HEK293 (cell line): ENCODE data around the gene KRTAP10-12.

Experiments used
- CTCF ChIA-PET: fragments of 350-600 bp; formaldehyde crosslinking; extraction: SDS; loops from one replicate; lab custom pipeline; 2021; ENCODE audit warnings: antibody characterized with exemption; lab: Yijun Ruan, JAX
- POLR2A ChIA-PET: fragments of 300-600 bp; formaldehyde crosslinking; extraction: SDS; loops from one replicate; lab custom pipeline; 2020; ENCODE audit warnings: antibody characterized with exemption, inconsistent platforms; lab: Yijun Ruan, JAX
- H3K27ac ChIP-seq: fragments of 200-500 bp; sonication (Bioruptor generic); 2 replicates; pipeline ENCODE4 v1.5.1; 2014; ENCODE audit warnings: low read depth, low read length, control low read depth, inconsistent platforms; ENCODE audit errors: extremely low read depth
- H3K36me3 ChIP-seq, 2 experiments: fragments of 200-500 bp in 1 of 2; sonication (Bioruptor generic) in 1 of 2; 1 replicate in 1 of 2; 2 replicates in 1 of 2; pipeline ENCODE4 v1.5.1; 2014 to 2017; ENCODE audit warnings: inconsistent platforms in 2 of 2, low read length in 2 of 2; ENCODE audit not compliant: control insufficient read depth in 2 of 2, insufficient read depth in 1 of 2
- H3K4me1 ChIP-seq: fragments of 200-500 bp; sonication (Bioruptor generic); 2 replicates; pipeline ENCODE4 v1.5.1; 2014; ENCODE audit warnings: mild to moderate bottlenecking, low read length, inconsistent platforms; ENCODE audit not compliant: control insufficient read depth, insufficient read depth
- H3K4me3 ChIP-seq: 2 replicates; pipeline ENCODE4 v1.5.1; 2011; ENCODE audit warnings: low read depth, mild to moderate bottlenecking, control low read depth, low read length, moderate library complexity
- H3K9me3 ChIP-seq: fragments of 200-500 bp; sonication (Bioruptor generic); 2 replicates; pipeline ENCODE4 v1.5.1; 2014; ENCODE audit warnings: low read depth, low read length, inconsistent platforms; ENCODE audit not compliant: control insufficient read depth, insufficient read depth
- FEZF1 ChIP-seq: fragments of 450-650 bp; formaldehyde crosslinking; IDR thresholded peaks from 2 replicates; pipeline ENCODE4 v1.5.1; 2016; ENCODE audit warnings: missing biosample characterization, missing genetic modification characterization
- KLF17 ChIP-seq: fragments of 450-650 bp; formaldehyde crosslinking; IDR thresholded peaks from 2 replicates; pipeline ENCODE4 v1.5.1; 2016; ENCODE audit warnings: missing biosample characterization, missing genetic modification characterization
- KLF7 ChIP-seq: fragments of 450-650 bp; formaldehyde crosslinking; IDR thresholded peaks from 2 replicates; pipeline ENCODE4 v1.5.1; 2016; ENCODE audit warnings: missing biosample characterization, missing genetic modification characterization, borderline replicate concordance
- OSR2 ChIP-seq: fragments of 450-650 bp; formaldehyde crosslinking; IDR thresholded peaks from 2 replicates; pipeline ENCODE4 v1.5.1; 2016; ENCODE audit warnings: missing biosample characterization, missing genetic modification characterization
- PRDM1 ChIP-seq: fragments of 450-650 bp; formaldehyde crosslinking; IDR thresholded peaks from 2 replicates; pipeline ENCODE4; 2016; ENCODE audit warnings: missing biosample characterization, missing genetic modification characterization
- PRDM10 ChIP-seq: fragments of 450-650 bp; formaldehyde crosslinking; IDR thresholded peaks from 2 replicates; pipeline ENCODE4 v1.5.1; 2016; ENCODE audit warnings: missing biosample characterization, missing genetic modification characterization
- SALL2 ChIP-seq: fragments of 450-650 bp; formaldehyde crosslinking; IDR thresholded peaks from 2 replicates; pipeline ENCODE4 v1.5.0; 2017; ENCODE audit warnings: missing biosample characterization, mild to moderate bottlenecking, missing genetic modification characterization, borderline replicate concordance
- ZFP41 ChIP-seq: fragments of 450-650 bp; formaldehyde crosslinking; IDR thresholded peaks from 2 replicates; pipeline ENCODE4 v1.5.1; 2016; ENCODE audit warnings: missing biosample characterization, missing genetic modification characterization, borderline replicate concordance
- ZIC2 ChIP-seq: fragments of 450-650 bp; formaldehyde crosslinking; IDR thresholded peaks from 2 replicates; pipeline ENCODE4 v1.5.1; 2016; ENCODE audit warnings: missing biosample characterization, missing genetic modification characterization
- ZNF10 ChIP-seq: fragments of 450-650 bp; formaldehyde crosslinking; IDR thresholded peaks from 2 replicates; pipeline ENCODE4 v1.5.1; 2017; ENCODE audit warnings: missing biosample characterization, missing genetic modification characterization
- ZNF221 ChIP-seq: fragments of 450-650 bp; formaldehyde crosslinking; IDR thresholded peaks from 2 replicates; pipeline ENCODE4 v1.5.1; 2017; ENCODE audit warnings: missing biosample characterization, missing genetic modification characterization, borderline replicate concordance
- ZNF23 ChIP-seq: fragments of 450-650 bp; formaldehyde crosslinking; IDR thresholded peaks from 2 replicates; pipeline ENCODE4 v1.5.1; 2016; ENCODE audit warnings: missing biosample characterization, missing genetic modification characterization, borderline replicate concordance
- ZNF394 ChIP-seq: fragments of 450-650 bp; formaldehyde crosslinking; IDR thresholded peaks from 2 replicates; pipeline ENCODE4 v1.5.1; 2016; ENCODE audit warnings: missing biosample characterization, missing genetic modification characterization, mild to moderate bottlenecking, moderate library complexity, borderline replicate concordance
- ZNF398 ChIP-seq: fragments of 450-650 bp; formaldehyde crosslinking; IDR thresholded peaks from 2 replicates; pipeline ENCODE4 v1.5.1; 2017; ENCODE audit warnings: missing biosample characterization, missing genetic modification characterization
- ZNF48 ChIP-seq: fragments of 450-650 bp; formaldehyde crosslinking; IDR thresholded peaks from 2 replicates; pipeline ENCODE4 v1.5.1; 2016; ENCODE audit warnings: missing biosample characterization, missing genetic modification characterization
- ZNF560 ChIP-seq: fragments of 450-650 bp; formaldehyde crosslinking; IDR thresholded peaks from 2 replicates; pipeline ENCODE4 v1.5.1; 2017; ENCODE audit warnings: missing biosample characterization, missing genetic modification characterization, borderline replicate concordance
- ZNF600 ChIP-seq: fragments of 450-650 bp; formaldehyde crosslinking; IDR thresholded peaks from 2 replicates; pipeline ENCODE4 v1.5.1; 2016; ENCODE audit warnings: missing biosample characterization, missing genetic modification characterization
- ZNF624 ChIP-seq: fragments of 450-650 bp; formaldehyde crosslinking; IDR thresholded peaks from 2 replicates; pipeline ENCODE4 v1.5.1; 2017; ENCODE audit warnings: missing biosample characterization, missing genetic modification characterization
- ZNF701 ChIP-seq: fragments of 450-650 bp; formaldehyde crosslinking; IDR thresholded peaks from 2 replicates; pipeline ENCODE4 v1.5.1; 2016; ENCODE audit warnings: missing biosample characterization, missing genetic modification characterization
- TF ChIP-seq, protein P1 (sequence below): fragments of 450-650 bp; formaldehyde crosslinking; IDR thresholded peaks from 2 replicates; pipeline ENCODE4; 2016; ENCODE audit warnings: missing biosample characterization, missing genetic modification characterization

KRTAP10-12 gene

GRCh38 chr21:44732263-44732662 lies 35.3 kb downstream of the KRTAP10-12 start (continued):
- TF ChIP-seq ZNF398 (tag by site-specific recombination) (no peak), PRDM1 (tag by site-specific recombination) (no peak)
- TF ChIP-seq, all 188 proteins: peak for 0

DNA sequence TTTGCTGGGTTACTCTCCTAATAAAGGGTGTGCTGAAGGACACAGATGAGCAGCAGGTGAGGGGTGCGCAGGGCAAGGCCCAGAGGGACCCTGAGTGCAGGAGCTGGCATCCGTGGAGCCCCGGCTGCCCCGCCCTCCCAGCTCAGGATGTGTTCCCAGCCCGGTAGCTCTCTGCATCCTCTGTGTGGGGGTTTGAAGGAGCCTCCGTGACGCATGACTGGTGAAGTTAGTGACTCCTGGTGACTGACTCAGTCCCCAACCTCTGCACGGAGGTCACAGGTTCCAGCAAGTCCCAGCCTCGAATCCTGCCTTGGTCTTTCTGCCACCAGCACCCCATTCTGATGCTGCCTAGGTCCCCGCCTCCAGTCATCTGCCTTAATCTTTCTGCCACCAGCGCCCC lies 36.0 kb downstream of the KRTAP10-12 start:
- H3K9me3 ChIP-seq = no peaks in the 10 kb centered on the region
- no peak overlapping the region for H3K4me3 ChIP-seq
- no peak overlapping the region for H3K27ac ChIP-seq
- ChIA-PET CTCF (no interaction called here), POLR2A (no interaction called here)
- H3K4me1 ChIP-seq = no peaks in the 10 kb centered on the region
- no peaks in the 10 kb centered on the region for H3K36me3 ChIP-seq
- no peak for TF ChIP-seq FEZF1 (tag by site-specific recombination)
- TF ChIP-seq ZNF23 (tag by site-specific recombination) = no peak
- no peak for TF ChIP-seq ZNF10
- no peak for TF ChIP-seq KLF17 (tag by site-specific recombination)
- TF ChIP-seq ZIC2 = no peak
- TF ChIP-seq ZNF701 = no peak
- no peak for TF ChIP-seq ZFP41 (tag by site-specific recombination)
- no peak for TF ChIP-seq ZNF560 (tag by site-specific recombination)
- no peak for TF ChIP-seq ZNF624
- TF ChIP-seq ZNF48 (tag by site-specific recombination) = no peak
- TF ChIP-seq ZNF394 = no peak
- TF ChIP-seq, protein P1, sequence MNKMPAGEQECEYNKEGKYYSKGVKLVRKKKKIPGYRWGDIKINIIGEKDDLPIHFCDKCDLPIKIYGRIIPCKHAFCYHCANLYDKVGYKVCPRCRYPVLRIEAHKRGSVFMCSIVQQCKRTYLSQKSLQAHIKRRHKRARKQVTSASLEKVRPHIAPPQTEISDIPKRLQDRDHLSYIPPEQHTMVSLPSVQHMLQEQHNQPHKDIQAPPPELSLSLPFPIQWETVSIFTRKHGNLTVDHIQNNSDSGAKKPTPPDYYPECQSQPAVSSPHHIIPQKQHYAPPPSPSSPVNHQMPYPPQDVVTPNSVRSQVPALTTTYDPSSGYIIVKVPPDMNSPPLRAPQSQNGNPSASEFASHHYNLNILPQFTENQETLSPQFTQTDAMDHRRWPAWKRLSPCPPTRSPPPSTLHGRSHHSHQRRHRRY (tag by site-specific recombination) = no peak
- TF ChIP-seq OSR2 (tag by site-specific recombination) = no peak
- no peak for TF ChIP-seq ZNF221
- no peak for TF ChIP-seq SALL2
- TF ChIP-seq KLF7 (tag by site-specific recombination) = no peak
- TF ChIP-seq PRDM10 (tag by site-specific recombination) = no peak
- no peak for TF ChIP-seq ZNF600 (tag by site-specific recombination)
